SW 1271 (cell line): ENCODE results near the gene PIWIL4.

Source experiments
- DNase-seq, 2 experiments: peaks; one replicate each; lab custom pipeline; 2025; lab: John Stamatoyannopoulos, UW

Gene PIWIL4

DNA sequence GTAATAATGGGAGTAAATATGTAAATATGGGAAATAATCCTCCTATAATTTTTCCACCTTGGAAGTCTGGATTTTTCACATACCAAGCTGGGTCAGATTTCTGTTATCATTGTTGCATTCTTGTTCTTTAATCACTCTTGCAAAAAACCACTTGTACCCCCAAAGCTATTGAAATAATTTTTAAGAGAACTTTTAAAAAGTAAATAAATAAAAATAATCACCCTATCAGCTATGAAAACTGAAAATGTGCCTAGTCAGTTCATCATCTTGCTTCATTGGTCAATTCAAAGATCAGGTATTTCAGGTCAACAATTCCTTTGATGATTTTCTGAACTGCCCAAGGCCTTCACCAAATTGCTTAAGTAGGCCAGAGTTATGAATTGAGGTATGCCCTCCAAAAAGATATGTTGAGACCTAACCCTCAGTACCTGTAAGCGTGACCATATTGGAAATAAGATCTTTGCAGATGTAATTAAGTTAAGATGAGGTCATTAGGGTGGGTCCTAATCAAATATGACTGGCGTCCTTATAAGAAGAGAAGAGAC is 95.8 kb downstream of the PIWIL4 start:
- no peak for DNase-seq

DNA sequence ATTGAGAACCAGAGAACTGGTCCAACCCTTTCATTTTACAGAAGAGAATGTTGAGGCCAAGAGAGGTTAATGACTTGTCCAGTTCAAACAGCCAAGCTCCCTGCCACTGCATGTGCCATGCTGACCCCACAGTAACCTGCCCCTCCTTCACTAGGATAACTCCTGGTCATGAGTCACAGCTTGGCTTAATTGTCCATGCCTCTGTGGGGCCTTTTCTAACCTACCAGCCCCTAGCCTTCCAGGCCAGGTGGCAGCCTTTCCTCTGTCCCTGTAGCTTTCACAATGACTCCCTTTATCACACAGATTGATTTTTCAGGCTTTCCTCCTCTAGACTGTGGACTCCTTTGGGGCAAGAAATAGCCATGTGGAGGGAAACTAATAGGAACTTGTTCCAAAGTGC is 97.2 kb downstream of the PIWIL4 start:
- no peak for DNase-seq

DNA sequence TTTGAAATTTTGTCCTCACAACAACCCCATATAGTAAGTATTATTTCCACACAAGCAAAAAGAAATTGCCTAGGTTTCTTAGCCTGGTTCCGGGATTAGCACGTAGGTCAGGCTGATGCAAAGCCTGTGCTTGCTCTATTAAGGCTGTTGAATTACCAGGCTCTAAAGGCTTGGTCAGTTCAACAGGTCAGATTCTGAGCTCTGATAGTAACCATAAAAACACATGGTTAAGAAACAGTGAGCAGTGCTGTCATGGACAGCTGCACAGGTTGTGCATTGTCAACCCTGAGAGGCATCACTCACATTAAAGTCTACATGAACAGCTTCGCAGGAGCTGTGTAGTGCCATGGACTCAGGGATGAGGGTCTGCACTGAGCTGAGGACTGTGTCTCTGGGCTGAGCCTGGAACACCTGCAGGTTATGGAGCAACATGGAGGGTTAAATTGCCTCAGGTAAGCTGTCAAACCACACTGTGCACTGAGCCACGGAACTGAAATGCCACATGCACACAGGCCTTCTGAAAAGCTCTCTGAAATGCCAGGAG is 98.0 kb downstream of the PIWIL4 start:
- DNase-seq = no peak

DNA sequence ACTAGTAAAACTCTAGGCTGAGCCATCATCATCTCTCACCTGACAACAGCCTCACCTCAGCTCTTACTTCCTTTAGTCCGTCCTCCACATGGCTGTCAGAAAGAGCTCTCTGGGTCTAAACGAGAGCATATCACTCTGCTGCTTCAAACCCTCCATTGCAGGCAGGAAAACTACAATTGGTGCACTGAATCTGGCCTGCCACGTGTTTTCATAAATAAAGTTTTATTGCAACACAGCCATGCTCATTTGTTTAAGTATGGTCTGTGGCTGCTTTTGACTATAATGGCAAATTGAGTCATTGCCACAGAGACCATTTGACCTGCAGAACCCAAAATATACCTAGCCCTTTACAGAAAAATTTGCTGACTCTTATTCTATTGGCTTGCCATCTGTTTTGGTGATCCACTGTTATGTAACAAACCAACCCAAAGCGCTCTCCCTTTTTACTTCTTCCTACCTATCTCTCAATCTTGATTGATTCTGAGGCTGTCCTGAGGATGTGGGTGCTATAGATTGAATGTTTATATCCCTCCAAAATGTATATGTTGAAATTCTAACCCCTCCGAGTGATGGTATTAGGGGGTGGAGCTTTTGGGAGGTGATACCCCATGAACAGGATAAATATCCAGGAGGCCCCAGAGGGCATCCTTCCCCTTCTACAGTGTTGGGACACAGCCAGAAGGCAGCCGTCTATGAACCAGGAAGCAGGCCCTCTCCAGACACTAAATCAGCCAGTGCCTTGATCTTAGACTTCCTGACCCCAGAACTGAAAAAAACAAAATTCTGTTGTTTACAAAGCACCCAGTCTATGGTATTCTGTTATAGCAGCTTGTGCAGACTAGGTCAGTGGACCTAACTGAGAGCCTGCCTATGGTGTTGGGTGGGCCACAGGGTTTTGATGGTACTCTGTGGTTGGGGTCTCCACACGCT is 99.9 kb downstream of the PIWIL4 start:
- no peak for DNase-seq

DNA sequence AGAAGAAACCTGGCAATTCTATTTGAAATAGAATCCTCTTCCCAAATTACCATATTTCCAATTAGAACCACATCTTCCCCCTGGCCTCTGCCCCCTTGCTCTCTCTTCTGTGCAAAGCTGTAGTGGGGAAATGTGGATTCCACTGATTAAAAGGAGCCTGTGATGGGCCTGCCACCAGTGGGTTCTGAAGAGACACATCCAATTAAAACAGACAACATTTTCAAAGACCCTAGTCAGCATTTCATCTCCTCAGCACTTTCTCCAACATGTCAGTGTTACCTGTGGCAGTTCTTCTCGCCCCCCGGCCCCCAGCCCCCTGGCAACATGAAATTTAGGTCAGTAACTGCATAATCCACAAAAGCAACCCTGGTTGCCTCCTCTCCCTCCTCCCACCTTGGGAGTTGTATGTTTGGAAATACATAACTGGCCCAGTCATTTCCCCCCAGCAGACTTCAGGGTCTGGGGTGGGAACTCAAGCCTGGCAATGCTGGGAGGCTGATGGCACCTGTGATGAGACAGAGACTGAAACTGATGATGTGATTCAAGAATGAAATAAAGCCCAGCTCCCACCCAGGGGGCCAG is 101.1 kb downstream of the PIWIL4 start:
- DNase-seq = no peak

DNA sequence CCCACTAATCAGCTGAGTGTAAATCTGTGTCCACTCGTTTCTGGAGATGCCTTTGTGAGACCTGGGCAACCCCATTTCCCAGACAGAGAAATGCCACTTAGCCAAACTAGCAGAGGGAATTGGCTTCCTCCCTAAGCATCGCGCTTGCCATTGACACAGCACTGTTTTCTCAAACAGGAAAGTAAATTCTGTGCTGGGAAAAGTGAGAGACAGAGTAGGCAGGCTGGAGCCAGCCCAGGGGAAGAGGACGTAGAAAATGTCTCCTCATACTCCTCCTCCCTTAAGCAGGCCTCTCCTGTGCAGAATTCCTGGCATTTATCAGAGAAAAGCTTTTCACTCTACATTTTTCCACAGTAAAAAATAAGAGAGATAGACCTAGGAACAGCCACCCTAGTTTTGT is 101.9 kb downstream of the PIWIL4 start:
- no peak for DNase-seq
